Keratinocyte (primary cell): ENCODE data around the gene SLC12A8.

ENCODE experiments used
- EZH2 ChIP-seq: IDR thresholded peaks from one replicate; pipeline ENCODE4 v1.6.1; 2012; ENCODE audit warnings: inconsistent platforms, mild to moderate bottlenecking, low read length, moderate library complexity
- TF ChIP-seq, protein P1 (sequence below), 3 experiments: IDR thresholded peaks in 1 of 3; conservative IDR thresholded peaks in 1 of 3; optimal IDR thresholded peaks in 1 of 3; 2 replicates in 2 of 3; 3 replicates in 1 of 3; pipeline versions ENCODE3 to v1.5.1; 2011; ENCODE audit warnings: low read length in 3 of 3, mild to moderate bottlenecking in 3 of 3, moderate library complexity in 2 of 3, control low read depth in 1 of 3, inconsistent platforms in 1 of 3; ENCODE audit not compliant: insufficient read depth in 2 of 3; ENCODE audit errors: extremely low read depth in 1 of 3

- TF ChIP-seq, protein P1, sequence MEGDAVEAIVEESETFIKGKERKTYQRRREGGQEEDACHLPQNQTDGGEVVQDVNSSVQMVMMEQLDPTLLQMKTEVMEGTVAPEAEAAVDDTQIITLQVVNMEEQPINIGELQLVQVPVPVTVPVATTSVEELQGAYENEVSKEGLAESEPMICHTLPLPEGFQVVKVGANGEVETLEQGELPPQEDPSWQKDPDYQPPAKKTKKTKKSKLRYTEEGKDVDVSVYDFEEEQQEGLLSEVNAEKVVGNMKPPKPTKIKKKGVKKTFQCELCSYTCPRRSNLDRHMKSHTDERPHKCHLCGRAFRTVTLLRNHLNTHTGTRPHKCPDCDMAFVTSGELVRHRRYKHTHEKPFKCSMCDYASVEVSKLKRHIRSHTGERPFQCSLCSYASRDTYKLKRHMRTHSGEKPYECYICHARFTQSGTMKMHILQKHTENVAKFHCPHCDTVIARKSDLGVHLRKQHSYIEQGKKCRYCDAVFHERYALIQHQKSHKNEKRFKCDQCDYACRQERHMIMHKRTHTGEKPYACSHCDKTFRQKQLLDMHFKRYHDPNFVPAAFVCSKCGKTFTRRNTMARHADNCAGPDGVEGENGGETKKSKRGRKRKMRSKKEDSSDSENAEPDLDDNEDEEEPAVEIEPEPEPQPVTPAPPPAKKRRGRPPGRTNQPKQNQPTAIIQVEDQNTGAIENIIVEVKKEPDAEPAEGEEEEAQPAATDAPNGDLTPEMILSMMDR (optimal IDR thresholded peaks at IDR 0.05 in 1 of 3, IDR thresholded peaks at IDR 0.05 in 1 of 3, conservative IDR thresholded peaks at IDR 0.05 in 1 of 3; ENCODE audit: extremely low read depth in 1 of 3, insufficient read depth in 2 of 3, low read length in 3 of 3): no peak
- no peak for TF ChIP-seq EZH2
Measured at GRCh38 chr3:125220183-125220582, 7.6 kb upstream of the SLC12A8 start.
